Brain microvascular endothelial cell (primary cell): Measurements from ENCODE around the gene RNF6.

Source experiments
- DNase-seq: peaks from one replicate; pipeline ENCODE4 v3.0.0-alpha.2; 2020
- H3K27ac ChIP-seq: fragments of 250-450 bp; sonication (Bioruptor Pico); 2 replicates; pipeline ENCODE4 v1.5.1; 2020; ENCODE audit warnings: mild to moderate bottlenecking, moderate library complexity
- H3K27me3 ChIP-seq: fragments of 250-450 bp; sonication (Bioruptor Pico); replicated peaks from 2 replicates; pipeline ENCODE4 v1.5.1; 2020; ENCODE audit warnings: mild to moderate bottlenecking
- H3K36me3 ChIP-seq: fragments of 250-450 bp; sonication (Bioruptor Pico); replicated peaks from 2 replicates; pipeline ENCODE4 v1.5.1; 2020; ENCODE audit warnings: mild to moderate bottlenecking
- H3K4me3 ChIP-seq: 2 replicates; pipeline ENCODE4 v1.5.1; 2011; ENCODE audit warnings: low read depth, mild to moderate bottlenecking, control low read depth, low read length, moderate library complexity
- CTCF ChIP-seq: IDR thresholded peaks from 2 replicates; pipeline ENCODE4 v1.5.1; 2011; ENCODE audit warnings: low read depth, mild to moderate bottlenecking, moderate library complexity, low read length, control low read depth, inconsistent platforms; ENCODE audit errors: missing control alignments
- in situ Hi-C: cut with HindIII; loops from 2 replicates; pipeline ENCODE4 v1.10.0; 2017; ENCODE audit warnings: low sequenced_read_pairs, low pct_ligation_motif_present

The RNF6 gene

GRCh38 chr13:26225896-26226617 lies 3.9 kb upstream of the RNF6 start:
- Histone ChIP-seq H3K4me3 (no peak overlapping the region), H3K27me3 (no peaks in the 10 kb centered on the region), H3K36me3 (no peaks in the 10 kb centered on the region), H3K27ac (no peak overlapping the region)
- TF ChIP-seq CTCF, result no peak
- no peak for DNase-seq
- in situ Hi-C loops, result no loop called here

- in situ Hi-C loops, result no loop called here
Measured at GRCh38 chr13:26222520-26223046, 469 bp upstream of the RNF6 start.

GRCh38 chr13:26221399-26221720 lies 754 bp downstream of the RNF6 start:
- in situ Hi-C loops, result no loop called here
- no peak for TF ChIP-seq CTCF
- Histone ChIP-seq H3K4me3 (peak overlapping the region; percentile 95), H3K27ac (peak overlapping the region; percentile 92), H3K36me3 (peaks cover 18% of the 10 kb centered on the region), H3K27me3 (no peaks in the 10 kb centered on the region)
- DNase-seq, result no peak

More at GRCh38 chr13:26222520-26223046, 469 bp upstream of the RNF6 start:
- Histone ChIP-seq H3K36me3 (peaks cover 8% of the 10 kb centered on the region), H3K27me3 (no peaks in the 10 kb centered on the region), H3K4me3 (peak overlapping the region; percentile 95), H3K27ac (peak overlapping the region; percentile 92)
- no peak for TF ChIP-seq CTCF
- no peak for DNase-seq

GRCh38 chr13:26220575-26220974 lies 1.5 kb downstream of the RNF6 start:
- peak; percentile 47 for DNase-seq
- H3K36me3 ChIP-seq, result peaks cover 20% of the 10 kb centered on the region
- no peak overlapping the region for H3K27ac ChIP-seq
- H3K27me3 ChIP-seq, result no peaks in the 10 kb centered on the region
- TF ChIP-seq CTCF, result no peak
- in situ Hi-C loops, result no loop called here
- H3K4me3 ChIP-seq, result peak overlapping the region; percentile 95

- Histone ChIP-seq H3K27me3 (no peaks in the 10 kb centered on the region), H3K36me3 (peaks cover 26% of the 10 kb centered on the region), H3K4me3 (no peak overlapping the region), H3K27ac (no peak overlapping the region)
- DNase-seq, result no peak
- no peak for TF ChIP-seq CTCF
- in situ Hi-C loops, result no loop called here
Measured at GRCh38 chr13:26219726-26220125, 2.4 kb downstream of the RNF6 start.

- Histone ChIP-seq H3K27ac (no peak overlapping the region), H3K36me3 (peaks cover 36% of the 10 kb centered on the region), H3K4me3 (no peak overlapping the region), H3K27me3 (no peaks in the 10 kb centered on the region)
- DNase-seq, result no peak
- in situ Hi-C loops, result no loop called here
- no peak for TF ChIP-seq CTCF
Measured at GRCh38 chr13:26216042-26216441, 6.1 kb downstream of the RNF6 start.
